HUES6 (cell line): ENCODE measurements around the gene TRIM14.

Source experiments
- H3K27ac ChIP-seq: 2 replicates; pipeline ENCODE4 v1.7.0; 2013; ENCODE audit warnings: low read depth, mild to moderate bottlenecking, low read length, inconsistent platforms
- H3K27me3 ChIP-seq: 2 replicates; pipeline ENCODE4 v1.6.1; 2013; ENCODE audit warnings: low read length; ENCODE audit not compliant: control insufficient read depth, insufficient read depth
- H3K36me3 ChIP-seq: 2 replicates; pipeline ENCODE4 v1.6.1; 2013; ENCODE audit warnings: low read length; ENCODE audit not compliant: control insufficient read depth, insufficient read depth
- H3K4me1 ChIP-seq: 2 replicates; pipeline ENCODE4 v1.6.1; 2013; ENCODE audit warnings: low read length; ENCODE audit not compliant: control insufficient read depth, insufficient read depth
- H3K4me3 ChIP-seq: 2 replicates; pipeline ENCODE4 v1.5.1; 2013; ENCODE audit warnings: low read depth, low read length
- H3K9ac ChIP-seq: one replicate; pipeline ENCODE4 v1.6.1; 2013; ENCODE audit warnings: mild to moderate bottlenecking, low read length
- H3K9me3 ChIP-seq: 2 replicates; pipeline ENCODE4 v1.6.1; 2013; ENCODE audit warnings: low read depth, low read length; ENCODE audit not compliant: control insufficient read depth, insufficient read depth

Gene TRIM14

GRCh38 chr9:98107926-98108325, 11.1 kb downstream of the TRIM14 start:
- no peak overlapping the region for H3K9ac ChIP-seq
- H3K36me3 ChIP-seq, result peaks cover 4% of the 10 kb centered on the region
- H3K9me3 ChIP-seq, result no peaks in the 10 kb centered on the region
- peaks cover 16% of the 10 kb centered on the region for H3K4me1 ChIP-seq
- no peak overlapping the region for H3K27ac ChIP-seq
- no peak overlapping the region for H3K4me3 ChIP-seq
- no peaks in the 10 kb centered on the region for H3K27me3 ChIP-seq

- Histone ChIP-seq H3K4me1 (peaks cover 18% of the 10 kb centered on the region), H3K9me3 (no peaks in the 10 kb centered on the region), H3K27ac (no peak overlapping the region), H3K4me3 (no peak overlapping the region), H3K27me3 (no peaks in the 10 kb centered on the region), H3K9ac (no peak overlapping the region), H3K36me3 (peaks cover 4% of the 10 kb centered on the region)
Observed at GRCh38 chr9:98105006-98105405, 14.0 kb downstream of the TRIM14 start.

DNA sequence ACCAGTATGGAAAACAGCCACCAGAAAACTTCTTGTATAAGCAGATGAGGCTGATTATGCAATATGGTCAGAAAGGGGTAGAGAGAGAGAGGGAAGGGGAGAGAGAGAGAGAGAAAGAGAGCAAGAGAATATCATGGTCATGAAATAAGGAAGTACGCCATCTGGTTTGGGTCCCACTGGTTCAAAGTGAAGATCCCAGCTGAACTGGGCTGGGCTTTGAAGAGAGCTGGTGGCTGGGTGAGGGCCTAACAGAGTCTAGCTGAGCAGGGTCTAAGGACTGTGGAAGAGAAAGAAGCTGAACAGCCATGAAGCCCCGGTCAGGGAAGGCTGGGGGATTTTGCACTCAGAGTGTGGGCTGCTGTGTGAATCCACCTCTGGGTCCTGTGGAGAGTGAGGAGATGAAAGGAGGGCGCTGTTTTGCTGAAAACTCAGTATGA, 14.6 kb downstream of the TRIM14 start:
- Histone ChIP-seq H3K9me3 (no peaks in the 10 kb centered on the region), H3K27ac (no peak overlapping the region), H3K36me3 (peaks cover 8% of the 10 kb centered on the region), H3K9ac (no peak overlapping the region), H3K4me1 (peaks cover 12% of the 10 kb centered on the region; the same call in 1 of the 2 replicates), H3K27me3 (no peaks in the 10 kb centered on the region), H3K4me3 (no peak overlapping the region)

DNA sequence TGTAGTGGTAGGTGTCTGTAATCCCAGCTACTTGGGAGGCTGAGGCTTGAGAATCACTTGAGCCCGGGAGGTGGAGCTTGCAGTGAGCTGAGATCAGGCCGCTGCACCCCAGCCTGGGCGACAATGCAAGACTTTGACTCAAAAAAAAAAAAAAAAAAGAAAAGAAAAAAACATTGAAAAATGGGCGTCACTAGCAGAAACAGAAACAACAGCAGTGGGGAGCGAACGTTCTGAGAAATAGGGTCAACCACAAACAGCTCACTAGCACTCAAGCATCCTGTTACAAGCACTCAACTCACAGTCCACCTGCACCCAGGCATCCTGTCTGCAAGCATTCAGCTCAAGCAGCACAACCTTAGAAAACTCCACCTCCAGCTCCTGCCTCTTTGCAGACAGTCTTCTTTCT, 17.2 kb downstream of the TRIM14 start:
- Histone ChIP-seq H3K36me3 (peaks cover 16% of the 10 kb centered on the region), H3K9ac (no peak overlapping the region), H3K4me3 (no peak overlapping the region), H3K27me3 (no peaks in the 10 kb centered on the region), H3K9me3 (no peaks in the 10 kb centered on the region), H3K4me1 (peaks cover 6% of the 10 kb centered on the region; the same call in 1 of the 2 replicates), H3K27ac (no peak overlapping the region)

DNA sequence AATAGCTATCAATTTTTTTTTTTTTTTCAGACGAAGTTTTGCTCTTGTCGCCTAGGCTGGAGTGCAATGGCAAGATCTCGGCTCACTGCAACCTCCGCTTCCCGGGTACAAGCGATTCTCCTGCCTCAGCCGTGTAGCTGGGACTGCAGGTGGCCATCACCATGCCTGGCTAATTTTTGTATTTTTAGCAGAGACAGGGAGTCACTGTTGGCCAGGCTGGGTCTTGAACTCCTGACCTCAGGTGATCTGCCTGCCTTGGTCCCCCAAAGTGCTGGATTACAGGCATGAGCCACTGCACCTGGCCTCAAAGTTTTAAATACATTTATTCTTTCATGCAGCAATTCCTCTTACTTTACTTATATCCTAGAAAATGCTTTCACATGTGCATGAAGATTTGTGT, 17.6 kb downstream of the TRIM14 start:
- Histone ChIP-seq H3K9me3 (no peaks in the 10 kb centered on the region), H3K27me3 (no peaks in the 10 kb centered on the region), H3K9ac (no peak overlapping the region), H3K4me3 (no peak overlapping the region), H3K27ac (no peak overlapping the region), H3K4me1 (peaks cover 6% of the 10 kb centered on the region; the same call in 1 of the 2 replicates), H3K36me3 (peaks cover 16% of the 10 kb centered on the region)

- Histone ChIP-seq H3K4me3 (no peak overlapping the region), H3K36me3 (peaks cover 23% of the 10 kb centered on the region), H3K4me1 (peaks cover 6% of the 10 kb centered on the region; the same call in 1 of the 2 replicates), H3K9me3 (no peaks in the 10 kb centered on the region), H3K27ac (no peak overlapping the region), H3K27me3 (no peaks in the 10 kb centered on the region), H3K9ac (no peak overlapping the region)
Observed at GRCh38 chr9:98100456-98100855, 18.6 kb downstream of the TRIM14 start.

- Histone ChIP-seq H3K9me3 (no peaks in the 10 kb centered on the region), H3K27ac (no peak overlapping the region), H3K27me3 (no peaks in the 10 kb centered on the region), H3K4me1 (peaks cover 6% of the 10 kb centered on the region; the same call in 1 of the 2 replicates), H3K36me3 (peaks cover 27% of the 10 kb centered on the region), H3K9ac (no peak overlapping the region), H3K4me3 (no peak overlapping the region)
Observed at GRCh38 chr9:98099898-98100297, 19.1 kb downstream of the TRIM14 start.

- H3K36me3 ChIP-seq, result peaks cover 33% of the 10 kb centered on the region
- no peaks in the 10 kb centered on the region for H3K9me3 ChIP-seq
- H3K4me1 ChIP-seq, result peaks cover 6% of the 10 kb centered on the region; the same call in 1 of the 2 replicates
- H3K9ac ChIP-seq, result no peak overlapping the region
- H3K27me3 ChIP-seq, result no peaks in the 10 kb centered on the region
- H3K4me3 ChIP-seq, result no peak overlapping the region
- no peak overlapping the region for H3K27ac ChIP-seq
Observed at GRCh38 chr9:98099346-98099745, 19.7 kb downstream of the TRIM14 start.

GRCh38 chr9:98097836-98098235, 21.2 kb downstream of the TRIM14 start:
- Histone ChIP-seq H3K27me3 (no peaks in the 10 kb centered on the region), H3K27ac (no peak overlapping the region), H3K9ac (no peak overlapping the region), H3K4me3 (no peak overlapping the region), H3K4me1 (peaks cover 6% of the 10 kb centered on the region; the same call in 1 of the 2 replicates), H3K36me3 (peaks cover 37% of the 10 kb centered on the region), H3K9me3 (no peaks in the 10 kb centered on the region)

DNA sequence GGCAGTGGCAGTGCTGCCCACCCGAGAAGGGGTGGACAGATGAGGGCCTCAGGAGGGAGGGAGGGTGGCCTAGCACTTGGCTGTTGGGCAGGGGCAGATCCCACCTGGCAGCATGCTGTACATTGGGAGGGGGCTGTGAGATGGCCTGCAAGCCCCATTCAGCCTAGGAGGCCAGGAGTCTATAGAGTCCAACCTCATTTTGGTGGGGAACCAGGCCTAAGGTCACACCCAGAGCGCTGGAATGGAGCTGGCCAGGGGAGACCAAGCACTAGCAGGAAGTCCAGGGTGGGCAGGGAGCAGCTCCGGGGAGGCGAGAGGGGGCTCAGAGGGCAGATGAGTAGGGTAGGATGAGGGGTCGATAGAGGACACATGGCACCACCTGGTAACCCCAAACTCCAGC, 22.9 kb downstream of the TRIM14 start:
- no peak overlapping the region for H3K27ac ChIP-seq
- no peak overlapping the region for H3K9ac ChIP-seq

GRCh38 chr9:98095401-98095800, 23.6 kb downstream of the TRIM14 start:
- no peaks in the 10 kb centered on the region for H3K9me3 ChIP-seq
- no peak overlapping the region for H3K4me3 ChIP-seq
- H3K27me3 ChIP-seq, result no peaks in the 10 kb centered on the region
- peaks cover 37% of the 10 kb centered on the region for H3K36me3 ChIP-seq
- no peak overlapping the region for H3K27ac ChIP-seq
- peaks cover 16% of the 10 kb centered on the region for H3K4me1 ChIP-seq
- no peak overlapping the region for H3K9ac ChIP-seq

More for the DNA sequence above, 22.9 kb downstream of the TRIM14 start:
- Histone ChIP-seq H3K27me3 (no peaks in the 10 kb centered on the region), H3K4me3 (no peak overlapping the region), H3K9me3 (no peaks in the 10 kb centered on the region), H3K36me3 (peaks cover 37% of the 10 kb centered on the region), H3K4me1 (peaks cover 14% of the 10 kb centered on the region)

- H3K27ac ChIP-seq, result no peak overlapping the region
- H3K4me3 ChIP-seq, result no peak overlapping the region
- H3K9me3 ChIP-seq, result no peaks in the 10 kb centered on the region
- H3K36me3 ChIP-seq, result peaks cover 37% of the 10 kb centered on the region
- no peak overlapping the region for H3K9ac ChIP-seq
- H3K27me3 ChIP-seq, result no peaks in the 10 kb centered on the region
- H3K4me1 ChIP-seq, result peaks cover 21% of the 10 kb centered on the region
Observed at GRCh38 chr9:98094851-98095250, 24.2 kb downstream of the TRIM14 start.
